Endometrial microvascular endothelial cells (primary cell): ENCODE results near the gene STK17B. TPM values are rescaled to one million over a fixed set of nuclear protein-coding genes. Genes with fewer than 3 reads are reported as not detected.

ENCODE experiments used
- in situ Hi-C: cut with HindIII; loops from 2 replicates; pipeline ENCODE4 v1.10.0; 2017; ENCODE audit warnings: low sequenced_read_pairs, low pct_unique_long_range_greater_than_20kb; ENCODE audit errors: inconsistent ontology term
- total RNA-seq: library from RNA; depleted of rRNA; stranded (reverse); fragments of >200 nt; gene quantifications from one replicate; pipeline ENCODE4 v1.2.3, GENCODE V29; 2015; ENCODE audit errors: inconsistent ontology term

The STK17B gene
- total RNA-seq, 1 donor from 2014 or later = 15.9 TPM

DNA sequence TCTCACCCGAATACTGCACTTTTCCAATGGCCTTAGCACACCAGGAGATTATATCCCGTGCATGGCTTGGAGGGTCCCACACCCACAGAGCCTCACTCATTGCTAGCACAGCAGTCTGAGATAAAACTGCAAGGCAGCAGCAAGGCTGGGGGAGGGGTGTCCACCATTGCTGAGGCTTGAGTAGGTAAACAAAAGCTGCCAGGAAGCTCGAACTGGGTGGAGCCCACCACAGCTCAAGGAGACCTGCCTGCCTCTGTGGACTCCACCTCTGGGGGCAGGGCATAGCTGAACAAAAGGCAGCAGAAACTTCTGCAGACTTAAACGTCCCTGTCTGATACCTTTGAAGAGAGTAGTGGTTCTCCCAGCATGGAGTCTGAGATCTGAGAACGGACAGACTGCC is 81.9 kb downstream of the STK17B start:
- in situ Hi-C loops = loop anchor here (25.0 kb wide), 1 partner anchor 698 kb away; the partner anchor contains the start of gene GTF3C3

DNA sequence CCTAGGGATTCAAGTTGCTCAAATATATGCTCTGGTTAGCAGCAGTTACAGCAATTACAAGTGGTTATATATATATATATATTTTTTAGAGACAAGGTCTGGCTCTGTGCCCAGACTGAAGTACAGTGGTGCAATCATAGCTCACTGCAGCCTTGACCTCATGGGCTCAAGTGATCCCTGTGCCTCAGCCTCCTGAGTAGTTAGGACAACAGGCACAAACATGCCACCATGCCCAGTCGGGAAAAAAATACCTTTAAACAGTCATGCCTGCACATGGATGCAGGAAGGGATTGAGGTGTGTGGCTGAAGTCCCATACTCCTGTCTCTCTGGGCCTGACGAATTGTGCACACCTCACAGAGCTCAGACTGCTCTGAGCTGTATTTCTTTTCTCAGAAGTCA is 83.2 kb downstream of the STK17B start:
- in situ Hi-C loops = loop anchor here (25.0 kb wide), 1 partner anchor 699 kb away; the partner anchor contains the start of gene GTF3C3

DNA sequence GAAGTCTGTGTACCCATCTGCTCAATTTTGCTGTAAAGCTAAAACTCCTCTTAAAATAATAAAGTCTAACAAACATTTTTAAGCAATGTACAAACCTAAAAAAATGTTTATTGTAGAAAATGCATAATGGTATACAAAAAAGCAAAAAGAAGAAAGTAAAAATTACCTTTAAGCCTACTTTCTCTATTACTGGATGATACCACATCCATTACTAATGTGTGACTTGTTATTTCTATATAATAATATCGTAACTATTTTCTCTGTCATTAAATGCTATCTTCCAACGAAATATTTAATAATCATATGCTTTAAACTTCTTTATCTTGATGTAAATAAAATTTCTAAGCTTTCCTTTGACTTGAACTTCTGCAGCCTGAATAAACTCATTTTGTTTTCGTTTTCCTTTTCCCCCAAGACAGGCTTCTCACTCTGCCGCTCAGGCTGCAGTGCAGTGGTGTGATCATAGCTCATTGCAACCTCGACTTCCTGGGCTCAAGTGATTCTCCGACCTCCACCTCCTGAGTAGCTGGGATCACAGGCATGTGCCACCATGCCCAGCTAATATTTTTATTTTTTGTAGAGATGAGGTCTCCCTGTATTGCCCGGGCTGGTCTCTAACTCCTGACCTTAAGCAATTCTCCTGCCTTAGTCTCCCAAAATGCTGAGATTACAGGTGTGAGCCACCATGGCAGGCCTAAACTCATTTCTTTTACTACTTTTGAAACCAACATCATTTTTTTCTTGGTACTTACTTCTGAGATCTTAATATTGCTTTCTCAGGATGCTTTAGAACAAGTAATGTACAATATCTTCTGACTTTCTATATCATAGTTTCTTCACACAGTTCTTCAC is 84.6 kb downstream of the STK17B start:
- in situ Hi-C loops = loop anchor here (25.0 kb wide), 1 partner anchor 701 kb away; the partner anchor contains the start of gene GTF3C3

DNA sequence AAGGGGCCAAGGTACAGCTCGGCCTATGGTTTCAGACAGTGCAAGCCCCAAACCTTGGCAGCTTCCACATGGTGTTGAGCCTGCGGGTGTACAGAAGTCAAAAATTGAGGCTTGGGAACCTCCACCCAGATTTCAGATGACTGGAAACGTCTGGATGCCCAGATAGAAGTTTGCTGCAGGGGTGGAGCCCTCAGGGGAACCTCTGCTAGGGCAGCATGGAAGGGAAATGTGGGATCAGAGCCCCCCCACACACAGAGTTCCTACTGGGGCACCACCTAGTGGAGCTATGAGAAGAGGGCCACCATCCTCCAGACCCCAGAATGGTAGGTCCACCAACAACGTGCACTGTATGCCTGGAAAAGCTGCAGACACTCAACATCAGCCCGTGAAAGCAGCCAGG is 87.8 kb downstream of the STK17B start:
- in situ Hi-C loops = loop anchor here (25.0 kb wide), 1 partner anchor 704 kb away; the partner anchor contains the start of gene GTF3C3

Other genes starting within 250 kb of the STK17B start
- not detected for gene DNAH7, start 102.7 kb downstream of the STK17B start, total RNA-seq